ENCODE data around the gene SHTN1. TPM values are rescaled to one million over a fixed set of nuclear protein-coding genes. Genes with fewer than 3 reads are reported as not detected.

Gene SHTN1
- total and polyA plus RNA-seq, 2 donors (not counting 1 experiment from before 2014, with no cell fraction given), result 0.33 to 1.6 TPM

DNA sequence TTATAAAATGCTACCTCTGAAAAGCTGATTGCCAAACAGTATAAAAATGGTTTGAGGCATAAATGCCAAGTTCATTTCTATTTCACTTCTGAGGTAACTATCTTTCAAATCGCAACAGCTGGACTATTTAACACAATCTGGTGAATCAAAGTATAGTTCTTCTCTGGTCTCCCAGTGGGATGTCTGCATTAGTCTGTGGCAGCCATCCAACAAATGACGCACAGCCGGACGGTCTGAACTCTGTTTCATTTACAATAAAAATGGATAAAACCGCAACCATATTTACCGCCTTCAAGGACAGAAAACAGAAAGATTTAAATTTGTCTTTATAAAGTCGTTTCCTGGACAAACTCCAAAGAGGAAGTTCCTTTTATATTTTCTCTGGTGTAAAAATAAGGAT is 113.8 kb downstream of the SHTN1 start:
- H3K4me1 ChIP-seq (ENCODE audit: control insufficient read depth, extremely low read depth, insufficient read depth, low read length), result peaks cover 5% of the 10 kb centered on the region
- H3K27ac ChIP-seq (ENCODE audit: insufficient read depth, low read length), result no peak overlapping the region
- H3K36me3 ChIP-seq (ENCODE audit: control insufficient read depth, insufficient read depth, low read length), result no peaks in the 10 kb centered on the region
- H3K9me3 ChIP-seq (ENCODE audit: control insufficient read depth, insufficient read depth, low read depth, low read length), result no peaks in the 10 kb centered on the region
- H4K20me1 ChIP-seq (ENCODE audit: control insufficient read depth, extremely low read depth, insufficient read depth, low read length), result no peaks in the 10 kb centered on the region
- no peaks in the 10 kb centered on the region for H3K79me2 ChIP-seq (ENCODE audit: control insufficient read depth, insufficient read depth, low read length)
- no peak overlapping the region for H3K4me3 ChIP-seq (replicated peaks in 1 of 4; ENCODE audit: control extremely low read depth in 1 of 4, insufficient read depth in 1 of 4, low read depth in 3 of 4, low read length in 4 of 4)
- peak; percentile 87 to 94 for DNase-seq (ENCODE audit: low read depth in 2 of 2)
- TF ChIP-seq, protein P1, sequence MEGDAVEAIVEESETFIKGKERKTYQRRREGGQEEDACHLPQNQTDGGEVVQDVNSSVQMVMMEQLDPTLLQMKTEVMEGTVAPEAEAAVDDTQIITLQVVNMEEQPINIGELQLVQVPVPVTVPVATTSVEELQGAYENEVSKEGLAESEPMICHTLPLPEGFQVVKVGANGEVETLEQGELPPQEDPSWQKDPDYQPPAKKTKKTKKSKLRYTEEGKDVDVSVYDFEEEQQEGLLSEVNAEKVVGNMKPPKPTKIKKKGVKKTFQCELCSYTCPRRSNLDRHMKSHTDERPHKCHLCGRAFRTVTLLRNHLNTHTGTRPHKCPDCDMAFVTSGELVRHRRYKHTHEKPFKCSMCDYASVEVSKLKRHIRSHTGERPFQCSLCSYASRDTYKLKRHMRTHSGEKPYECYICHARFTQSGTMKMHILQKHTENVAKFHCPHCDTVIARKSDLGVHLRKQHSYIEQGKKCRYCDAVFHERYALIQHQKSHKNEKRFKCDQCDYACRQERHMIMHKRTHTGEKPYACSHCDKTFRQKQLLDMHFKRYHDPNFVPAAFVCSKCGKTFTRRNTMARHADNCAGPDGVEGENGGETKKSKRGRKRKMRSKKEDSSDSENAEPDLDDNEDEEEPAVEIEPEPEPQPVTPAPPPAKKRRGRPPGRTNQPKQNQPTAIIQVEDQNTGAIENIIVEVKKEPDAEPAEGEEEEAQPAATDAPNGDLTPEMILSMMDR (conservative IDR thresholded peaks at IDR 0.05 in 1 of 2, IDR thresholded peaks at IDR 0.05 in 1 of 2; ENCODE audit: low read depth in 1 of 2, low read length in 2 of 2), result no peak
- TF ChIP-seq EZH2 (IDR thresholded peaks at IDR 0.05; ENCODE audit: low read length, missing control alignments), result no peak
- peak overlapping the region; percentile 54 for H3K4me2 ChIP-seq (ENCODE audit: extremely low read depth, insufficient read depth, low read length)
- peaks cover 3% of the 10 kb centered on the region for H3K27me3 ChIP-seq (ENCODE audit: control insufficient read depth, insufficient read depth, low read length)
- H3K9ac ChIP-seq (ENCODE audit: insufficient read depth, low read length), result no peak overlapping the region
- H2AFZ ChIP-seq (ENCODE audit: low read length), result no peak overlapping the region

DNA sequence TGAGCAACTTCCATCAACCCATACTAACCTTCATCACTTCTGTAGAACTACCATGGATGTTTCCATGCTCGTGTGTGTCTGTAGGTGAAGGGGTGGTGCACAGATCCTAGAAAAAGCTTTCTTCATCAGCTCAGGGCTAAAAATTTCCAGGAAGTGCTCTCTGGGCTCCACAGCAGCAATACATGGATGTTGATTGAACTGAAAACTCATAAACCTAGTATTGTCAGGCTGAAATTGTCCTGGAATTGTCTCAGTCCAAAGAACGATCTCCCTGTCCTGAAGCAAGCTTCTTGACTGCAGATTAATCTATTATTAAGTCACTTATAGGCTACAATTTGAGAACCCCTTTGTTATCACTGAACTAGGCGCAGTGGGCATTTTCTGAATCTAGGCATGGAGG is 115.9 kb downstream of the SHTN1 start:
- no peaks in the 10 kb centered on the region for H3K79me2 ChIP-seq (ENCODE audit: control insufficient read depth, insufficient read depth, low read length)
- no peaks in the 10 kb centered on the region for H3K36me3 ChIP-seq (ENCODE audit: control insufficient read depth, insufficient read depth, low read length)
- no peak for DNase-seq (ENCODE audit: low read depth in 2 of 2)
- peaks cover 5% of the 10 kb centered on the region for H3K4me1 ChIP-seq (ENCODE audit: control insufficient read depth, extremely low read depth, insufficient read depth, low read length)
- peaks cover 3% of the 10 kb centered on the region for H3K27me3 ChIP-seq (ENCODE audit: control insufficient read depth, insufficient read depth, low read length)
- H3K4me3 ChIP-seq (replicated peaks in 1 of 4; ENCODE audit: control extremely low read depth in 1 of 4, insufficient read depth in 1 of 4, low read depth in 3 of 4, low read length in 4 of 4), result no peak overlapping the region
- peak overlapping the region; percentile 59 for H3K4me2 ChIP-seq (ENCODE audit: extremely low read depth, insufficient read depth, low read length)
- H2AFZ ChIP-seq (ENCODE audit: low read length), result no peak overlapping the region
- no peaks in the 10 kb centered on the region for H4K20me1 ChIP-seq (ENCODE audit: control insufficient read depth, extremely low read depth, insufficient read depth, low read length)
- no peak overlapping the region for H3K27ac ChIP-seq (ENCODE audit: insufficient read depth, low read length)
- H3K9ac ChIP-seq (ENCODE audit: insufficient read depth, low read length), result no peak overlapping the region
- no peak for TF ChIP-seq EZH2 (IDR thresholded peaks at IDR 0.05; ENCODE audit: low read length, missing control alignments)
- TF ChIP-seq, protein P1 (conservative IDR thresholded peaks at IDR 0.05 in 1 of 2, IDR thresholded peaks at IDR 0.05 in 1 of 2; ENCODE audit: low read depth in 1 of 2, low read length in 2 of 2), result no peak
- no peaks in the 10 kb centered on the region for H3K9me3 ChIP-seq (ENCODE audit: control insufficient read depth, insufficient read depth, low read depth, low read length)

DNA sequence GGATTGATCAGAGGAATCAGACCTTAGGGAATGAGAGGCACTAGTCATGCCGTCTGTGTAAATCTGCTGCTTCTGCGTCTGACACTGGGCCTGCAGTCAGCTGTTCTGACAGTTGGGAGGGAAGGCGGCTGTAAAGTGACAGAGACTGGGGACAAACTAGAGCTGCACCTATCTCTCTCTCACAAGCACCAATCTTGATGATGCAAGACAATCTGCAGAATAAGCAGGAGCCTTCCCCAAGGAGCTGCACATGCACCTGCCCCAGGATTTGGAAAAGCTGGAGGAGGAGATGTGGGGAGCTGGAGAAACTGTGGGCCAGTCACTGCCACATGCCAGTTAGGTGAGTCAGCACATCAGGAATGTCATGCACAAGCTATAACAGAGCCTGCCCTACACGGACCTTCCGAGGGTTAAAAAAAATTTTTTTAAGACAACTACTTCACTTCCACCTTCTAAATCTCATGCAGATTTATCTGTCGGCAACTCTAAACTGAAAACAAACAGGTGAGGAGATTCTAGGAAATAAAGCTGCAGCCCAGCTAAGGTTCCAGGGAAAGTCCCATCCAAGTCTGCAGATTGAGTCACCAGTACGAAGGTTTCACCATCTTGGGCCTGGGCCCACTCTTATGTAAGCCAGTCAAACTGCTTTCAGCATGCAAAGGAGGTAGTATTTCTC is 116.5 kb downstream of the SHTN1 start:
- Histone ChIP-seq H3K27me3 (ENCODE audit: control insufficient read depth, insufficient read depth, low read length) (peaks cover 3% of the 10 kb centered on the region), H3K36me3 (ENCODE audit: control insufficient read depth, insufficient read depth, low read length) (no peaks in the 10 kb centered on the region), H3K27ac (ENCODE audit: insufficient read depth, low read length) (no peak overlapping the region), H2AFZ (ENCODE audit: low read length) (no peak overlapping the region), H3K4me3 (replicated peaks in 1 of 4; ENCODE audit: control extremely low read depth in 1 of 4, insufficient read depth in 1 of 4, low read depth in 3 of 4, low read length in 4 of 4) (no peak overlapping the region), H3K9me3 (ENCODE audit: control insufficient read depth, insufficient read depth, low read depth, low read length) (no peaks in the 10 kb centered on the region), H3K4me1 (ENCODE audit: control insufficient read depth, extremely low read depth, insufficient read depth, low read length) (peaks cover 5% of the 10 kb centered on the region), H3K79me2 (ENCODE audit: control insufficient read depth, insufficient read depth, low read length) (no peaks in the 10 kb centered on the region), H3K9ac (ENCODE audit: insufficient read depth, low read length) (no peak overlapping the region), H3K4me2 (ENCODE audit: extremely low read depth, insufficient read depth, low read length) (peak overlapping the region; percentile 59), H4K20me1 (ENCODE audit: control insufficient read depth, extremely low read depth, insufficient read depth, low read length) (no peaks in the 10 kb centered on the region)
- TF ChIP-seq EZH2 (IDR thresholded peaks at IDR 0.05; ENCODE audit: low read length, missing control alignments), result no peak
- TF ChIP-seq, protein P1 (conservative IDR thresholded peaks at IDR 0.05 in 1 of 2, IDR thresholded peaks at IDR 0.05 in 1 of 2; ENCODE audit: low read depth in 1 of 2, low read length in 2 of 2), result no peak
- peak; percentile 72 to 90 for DNase-seq (ENCODE audit: low read depth in 2 of 2)

All from fibroblast of lung (primary cell).